ENCODE results near the gene ZNF30.
A peak's percentile ranks its signal among the peaks of the same experiment; 100 is the strongest.
"Not testable (repeated sequence)": the region's sequence is repeated elsewhere in the genome, so short reads cannot be mapped to it uniquely, and the experiment has no call there.

ZNF30 gene

GRCh38 chr19:34960940-34961679 is 34.4 kb downstream of the ZNF30 start:
- DNase-seq = no peak

- DNase-seq = peak in 1 of 5 donors; percentile 72
Observed at GRCh38 chr19:34961775-34962686, 35.3 kb downstream of the ZNF30 start.

GRCh38 chr19:34962687-34963572 is 36.2 kb downstream of the ZNF30 start:
- DNase-seq = no peak

GRCh38 chr19:34963573-34964406 is 37.1 kb downstream of the ZNF30 start, which contains the start of gene ZNF792:
TSS of gene ZNF792 (minus strand) at chr19:34964229. CDS start at chr19:34963662, 567 bp downstream.
- peak in 4 of 5 donors; percentile 16 to 56 (median 32) for DNase-seq

GRCh38 chr19:34964598-34964997 is 37.9 kb downstream of the ZNF30 start:
- DNase-seq = no peak

GRCh38 chr19:34965505-34965904 is 38.8 kb downstream of the ZNF30 start:
- not testable (repeated sequence) for DNase-seq

GRCh38 chr19:34967551-34967950 is 40.8 kb downstream of the ZNF30 start:
- no peak for DNase-seq

GRCh38 chr19:34969721-34970120 is 43.0 kb downstream of the ZNF30 start:
- no peak for DNase-seq

- DNase-seq = not testable (repeated sequence)
Observed at GRCh38 chr19:34970185-34970780, 43.6 kb downstream of the ZNF30 start.

- DNase-seq = no peak
Observed at GRCh38 chr19:34972163-34972705, 45.5 kb downstream of the ZNF30 start.

- no peak for DNase-seq
Observed at GRCh38 chr19:34974646-34975045, 47.9 kb downstream of the ZNF30 start.

GRCh38 chr19:34975056-34975455 is 48.4 kb downstream of the ZNF30 start:
- no peak for DNase-seq

GRCh38 chr19:34976611-34977010 is 49.9 kb downstream of the ZNF30 start:
- no peak for DNase-seq

- DNase-seq = no peak
Observed at GRCh38 chr19:34979819-34980640, 53.3 kb downstream of the ZNF30 start.

- no peak for DNase-seq
Observed at GRCh38 chr19:34982275-34982674, 55.6 kb downstream of the ZNF30 start.

GRCh38 chr19:34983786-34984185 is 57.1 kb downstream of the ZNF30 start:
- no peak for DNase-seq

- DNase-seq = no peak
Observed at GRCh38 chr19:34984287-34984686, 57.6 kb downstream of the ZNF30 start.

GRCh38 chr19:34985249-34986022 is 58.7 kb downstream of the ZNF30 start:
- DNase-seq = peak in 1 of 5 donors; percentile 49

- DNase-seq = no peak
Observed at GRCh38 chr19:34988119-34988518, 61.4 kb downstream of the ZNF30 start.

Measured in T-helper 1 cell (primary cell).